HG03103 (cell line): Measurements from ENCODE around the gene YIPF5.

Experiments used
- ATAC-seq: cut with Tn5 transposase; IDR thresholded peaks from one replicate; pipeline ENCODE4 v1.9.1; 2021; ENCODE audit warnings: low read depth; ENCODE audit not compliant: unreplicated experiment

YIPF5 gene

DNA sequence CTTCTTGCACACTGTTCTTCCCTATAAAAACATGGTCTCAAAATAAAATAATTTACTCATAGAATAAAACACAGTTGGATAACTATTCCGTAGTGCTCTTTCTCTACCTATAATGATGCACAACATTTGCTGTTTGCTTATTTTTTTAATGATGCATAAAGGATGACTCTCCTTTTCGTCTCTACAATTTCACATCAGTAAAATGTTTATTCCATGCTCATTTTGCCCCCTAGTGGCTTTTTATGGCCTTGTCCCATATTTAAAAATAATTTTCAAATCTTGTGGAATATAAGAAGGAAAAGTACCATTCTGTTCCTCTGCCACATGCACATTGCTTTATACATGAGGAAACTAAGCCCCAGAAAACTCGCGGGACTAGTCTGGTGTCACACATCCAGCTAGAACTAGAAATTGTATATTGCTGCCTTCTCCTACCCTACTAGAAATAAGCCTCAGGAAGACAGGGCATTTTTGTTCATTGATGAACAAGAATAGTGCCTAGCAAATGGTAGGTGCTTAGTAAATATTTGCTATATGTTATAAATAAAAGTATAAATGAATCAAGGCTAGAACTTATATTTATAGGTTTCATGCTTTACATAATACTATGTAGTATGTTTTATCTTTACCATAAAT, 12.9 kb upstream of the YIPF5 start:
- ATAC-seq: no peak

DNA sequence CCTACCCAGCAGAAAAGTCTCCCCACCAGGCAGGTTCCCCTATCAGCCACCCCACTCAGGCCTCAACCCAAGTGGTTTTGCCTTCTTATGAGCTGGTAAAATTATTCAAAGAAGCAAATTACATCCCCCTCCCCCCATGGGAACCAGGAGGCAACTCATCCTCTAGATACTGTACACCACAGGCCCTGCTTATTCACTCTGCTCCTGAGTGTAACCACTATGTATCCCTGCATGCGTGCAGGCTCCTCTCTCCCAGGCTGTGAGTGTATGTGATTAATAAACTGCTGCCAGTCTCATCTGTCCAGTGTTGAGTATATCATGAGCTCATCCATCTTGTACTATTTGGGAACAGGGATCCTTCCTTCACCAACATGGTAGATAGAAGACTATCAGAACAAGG, 8.8 kb upstream of the YIPF5 start:
- ATAC-seq: no peak

- ATAC-seq: no peak
Observed at GRCh38 chr5:144177548-144177947, 7.1 kb upstream of the YIPF5 start.

GRCh38 chr5:144173766-144174165, 3.3 kb upstream of the YIPF5 start:
- ATAC-seq: no peak

GRCh38 chr5:144169904-144170275, 569 bp downstream of the YIPF5 start:
- ATAC-seq: peak; percentile 0

GRCh38 chr5:144167998-144168397, 2.5 kb downstream of the YIPF5 start:
- ATAC-seq: no peak

GRCh38 chr5:144166696-144167095, 3.8 kb downstream of the YIPF5 start:
- ATAC-seq: no peak

DNA sequence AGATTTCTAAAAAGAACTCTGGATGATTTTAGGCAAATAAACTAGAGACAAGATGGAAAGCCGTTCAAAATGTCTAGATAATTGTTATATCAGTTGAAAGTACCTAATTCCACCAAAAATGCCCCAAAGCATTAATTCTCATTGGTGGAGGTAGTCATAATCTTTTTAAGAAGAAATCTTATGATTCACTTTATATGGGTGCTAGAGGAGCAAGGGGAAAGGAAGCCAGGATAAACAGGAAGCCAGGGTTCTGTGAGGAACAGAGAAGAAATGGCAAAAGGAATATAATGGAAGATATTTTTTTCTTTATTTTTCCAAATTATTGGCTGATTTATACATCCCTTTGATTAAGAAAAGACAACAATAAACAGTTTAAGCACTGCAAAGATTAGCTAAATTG, 7.8 kb downstream of the YIPF5 start:
- ATAC-seq: no peak

- no peak for ATAC-seq
Observed at GRCh38 chr5:144156767-144157171, 13.7 kb downstream of the YIPF5 start.

DNA sequence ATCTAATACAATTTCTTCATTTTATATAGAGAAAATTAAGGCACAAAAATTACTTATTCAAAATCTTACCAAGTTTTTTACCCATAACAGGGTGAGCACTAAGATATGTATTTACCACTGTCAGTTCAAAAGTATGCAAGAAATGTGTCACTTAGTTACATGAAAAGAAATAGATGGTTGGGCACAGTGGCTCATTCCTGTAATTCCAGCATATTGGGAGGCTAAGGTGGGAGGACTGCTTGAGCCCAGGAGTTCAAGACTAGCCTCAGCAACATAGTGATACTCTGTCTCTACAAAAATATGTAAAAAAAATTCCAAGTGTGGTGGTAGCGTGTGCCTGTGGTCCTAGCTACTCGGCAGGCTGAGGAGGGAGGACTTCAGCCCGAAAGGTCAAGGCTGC, 19.4 kb downstream of the YIPF5 start:
- no peak for ATAC-seq

DNA sequence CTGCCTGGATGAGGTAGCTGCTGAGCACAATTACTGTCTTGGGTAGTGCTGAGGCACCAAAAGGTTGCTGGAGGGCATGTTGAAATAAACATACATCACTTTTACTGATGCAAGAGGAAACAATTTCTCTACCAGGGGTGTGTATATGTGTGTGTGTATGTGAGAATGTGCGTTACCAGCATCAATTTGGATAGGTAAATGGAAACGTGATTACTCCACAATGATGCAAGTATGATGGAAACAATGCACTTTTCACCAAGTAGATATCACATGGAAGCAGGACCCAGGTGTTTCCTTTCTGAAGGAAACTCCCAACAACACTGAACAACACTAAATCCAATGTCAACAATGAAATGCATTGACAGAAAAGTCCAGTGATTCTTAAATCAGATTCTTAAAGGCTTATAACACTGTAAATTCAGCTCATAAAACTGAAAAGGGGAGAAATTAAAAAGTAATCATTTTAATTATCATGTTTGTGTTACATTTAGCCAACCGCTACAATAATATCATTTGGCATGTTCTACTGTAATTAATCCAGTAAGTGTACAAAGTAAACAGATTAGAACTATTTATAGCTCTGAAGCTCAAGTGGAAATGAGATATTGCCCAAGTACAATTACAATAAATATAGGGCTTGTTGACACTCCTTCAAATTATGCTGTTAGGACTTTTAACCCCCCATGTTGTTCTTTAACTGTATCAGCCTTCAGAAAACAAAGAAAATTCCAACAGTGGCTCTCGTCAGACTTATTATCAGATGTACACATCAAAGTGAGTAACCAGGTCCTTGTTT, 25.3 kb downstream of the YIPF5 start:
- ATAC-seq: no peak

DNA sequence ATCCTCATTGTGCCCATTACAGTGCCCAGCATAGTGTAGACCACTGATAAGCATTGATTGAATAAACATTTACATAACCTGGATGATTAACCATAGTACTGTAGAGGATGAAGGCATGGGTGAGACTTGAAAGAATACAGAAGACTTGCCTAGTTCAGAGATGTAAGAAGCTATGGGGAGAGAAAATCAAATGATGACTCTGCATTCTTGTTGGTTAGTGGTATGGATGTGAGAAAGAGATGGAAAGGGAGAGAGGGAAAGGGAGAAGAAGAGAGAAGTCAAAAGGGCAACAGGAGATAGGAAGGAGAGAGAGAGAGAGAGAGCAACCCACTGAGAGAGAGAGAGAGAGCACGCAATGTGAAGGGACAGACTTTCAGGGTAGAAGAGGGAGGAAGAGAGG, 26.8 kb downstream of the YIPF5 start:
- no peak for ATAC-seq

DNA sequence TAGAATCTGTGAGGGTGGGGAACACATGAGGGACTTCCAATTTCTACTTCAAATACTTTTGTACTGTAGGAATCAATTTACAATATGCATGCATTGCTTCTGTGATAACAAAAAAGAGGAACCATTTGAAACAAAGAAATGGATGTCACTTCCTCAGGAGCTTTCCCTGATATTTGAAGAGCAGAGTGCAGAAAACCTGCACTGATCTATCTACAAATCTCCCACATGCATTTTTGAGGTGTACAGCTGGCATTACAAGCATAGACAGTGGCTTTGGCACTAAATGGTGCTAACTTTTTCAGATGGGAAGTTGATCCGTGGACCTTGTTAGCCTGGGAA, 27.7 kb downstream of the YIPF5 start:
- no peak for ATAC-seq

- ATAC-seq: peak; percentile 98
Observed at GRCh38 chr5:144142139-144142823, 28.2 kb downstream of the YIPF5 start.

- ATAC-seq: no peak
Observed at GRCh38 chr5:144141585-144141984, 28.9 kb downstream of the YIPF5 start.

GRCh38 chr5:144139586-144139985, 30.9 kb downstream of the YIPF5 start:
- ATAC-seq: no peak

GRCh38 chr5:144135113-144135762, 35.2 kb downstream of the YIPF5 start:
- no peak for ATAC-seq

DNA sequence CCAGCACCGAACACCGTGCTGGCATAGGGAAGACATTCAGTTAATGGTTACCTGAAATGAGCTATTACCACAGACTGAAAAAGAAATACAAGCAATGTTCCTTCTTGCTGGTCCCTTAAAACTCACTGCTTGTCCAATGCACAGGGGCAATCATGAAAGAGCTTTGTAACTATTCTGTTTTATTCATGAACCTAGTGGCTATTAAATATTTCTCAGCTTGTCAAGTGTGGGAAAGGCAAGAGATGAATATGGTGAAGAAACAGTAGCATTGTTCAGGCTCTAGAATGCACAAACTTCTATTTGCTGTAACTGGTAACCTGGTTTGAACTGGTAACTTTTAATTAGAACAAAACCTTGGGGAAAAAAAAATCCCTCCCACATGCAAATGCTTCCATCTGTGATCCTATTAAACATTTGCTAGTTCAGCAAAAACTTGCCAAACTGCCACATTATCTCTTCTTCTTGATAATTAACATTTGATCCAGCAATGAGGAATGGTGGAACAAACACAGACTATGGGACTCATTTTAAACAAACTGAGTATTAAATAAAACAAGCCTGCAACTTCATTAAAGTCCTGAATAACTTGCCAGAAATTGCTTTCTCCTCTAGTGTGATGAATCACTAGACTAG, 36.1 kb downstream of the YIPF5 start:
- ATAC-seq: no peak

DNA sequence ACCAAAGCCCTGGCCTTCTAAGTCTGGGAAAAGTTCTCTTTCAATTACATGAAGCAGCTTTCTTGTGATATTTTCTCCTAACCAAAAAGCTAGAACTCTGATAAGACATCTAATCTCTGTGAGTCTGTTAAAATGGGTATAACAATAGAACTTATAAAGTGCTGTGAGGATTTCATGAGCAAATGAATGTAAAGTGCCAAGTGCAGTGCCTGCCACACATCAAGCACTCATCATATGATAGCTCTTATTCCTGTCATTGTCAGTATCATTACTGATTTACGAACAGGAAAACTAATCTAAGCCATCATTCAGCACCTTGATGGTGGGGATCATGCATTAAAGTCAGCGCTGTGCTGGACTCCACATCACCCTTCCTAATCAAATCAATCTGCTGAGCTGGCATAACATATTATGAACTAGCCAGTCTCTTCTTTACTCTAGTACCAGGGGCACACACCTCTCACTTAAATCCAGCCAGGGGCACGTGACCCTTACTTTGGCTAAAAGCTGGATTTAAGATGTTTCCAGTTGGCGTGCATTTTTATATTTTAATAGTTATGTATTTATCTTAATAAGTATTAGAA, 37.3 kb downstream of the YIPF5 start:
- no peak for ATAC-seq

- no peak for ATAC-seq
Observed at GRCh38 chr5:144131261-144131660, 39.2 kb downstream of the YIPF5 start.

GRCh38 chr5:144130306-144130705, 40.2 kb downstream of the YIPF5 start:
- ATAC-seq: no peak
